G401 (cell line): Measurements from ENCODE around the gene PTPN20. TPM values are rescaled to one million over a fixed set of nuclear protein-coding genes. Genes with fewer than 3 reads are reported as not detected.
"Not testable (repeated sequence)": the region's sequence is repeated elsewhere in the genome, so short reads cannot be mapped to it uniquely, and the experiment has no call there.

Source experiments
- DNase-seq: peaks from one replicate; pipeline ENCODE4 v3.0.0-alpha.2; 2015; ENCODE audit warnings: low spot score
- in situ Hi-C: cut with HindIII; loops from 2 replicates; pipeline ENCODE4 v1.10.0; 2016; ENCODE audit warnings: low sequenced_read_pairs, mixed read lengths
- total RNA-seq: library from RNA; depleted of rRNA; stranded (reverse); fragments of >200 nt; shearing (Covaris generic); gene quantifications from 2 replicates; pipeline ENCODE4 v1.2.3, GENCODE V29; 2014; rRNA removed

The PTPN20 gene, protein sequence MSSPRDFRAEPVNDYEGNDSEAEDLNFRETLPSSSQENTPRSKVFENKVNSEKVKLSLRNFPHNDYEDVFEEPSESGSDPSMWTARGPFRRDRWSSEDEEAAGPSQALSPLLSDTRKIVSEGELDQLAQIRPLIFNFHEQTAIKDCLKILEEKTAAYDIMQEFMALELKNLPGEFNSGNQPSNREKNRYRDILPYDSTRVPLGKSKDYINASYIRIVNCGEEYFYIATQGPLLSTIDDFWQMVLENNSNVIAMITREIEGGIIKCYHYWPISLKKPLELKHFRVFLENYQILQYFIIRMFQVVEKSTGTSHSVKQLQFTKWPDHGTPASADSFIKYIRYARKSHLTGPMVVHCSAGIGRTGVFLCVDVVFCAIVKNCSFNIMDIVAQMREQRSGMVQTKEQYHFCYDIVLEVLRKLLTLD
- not detected in 2 replicates for total RNA-seq

GRCh38 chr10:46911144-46911876 is at the start of gene PTPN20:
Gene PTPN20, plus strand, starts transcription at chr10:46911428. Its CDS starts 21,072 bp downstream, at chr10:46932500.
- in situ Hi-C loops: not testable (repeated sequence)
- peak; percentile 54 for DNase-seq

DNA sequence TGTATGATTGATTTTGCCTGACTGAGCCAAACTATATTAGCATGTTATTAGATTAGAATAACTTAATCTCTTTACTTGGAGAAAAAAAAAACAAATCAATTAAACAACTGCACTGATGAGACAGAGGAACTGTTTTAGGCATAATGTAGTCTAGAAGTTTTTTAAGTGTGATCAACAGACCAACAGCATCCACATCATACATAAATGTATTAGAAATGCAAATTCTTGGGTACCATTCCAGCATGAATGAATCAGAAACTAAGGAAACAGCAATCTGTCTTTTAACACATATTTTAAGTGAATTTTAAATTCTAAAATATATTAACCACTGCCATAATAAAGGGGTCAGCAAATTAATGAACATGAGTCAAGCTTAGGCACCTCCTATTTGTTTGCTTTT is 41.5 kb upstream of the PTPN20 start:
- in situ Hi-C loops, DNase-seq: not testable (repeated sequence)

GRCh38 chr10:46871583-46871982 is 39.6 kb upstream of the PTPN20 start:
- in situ Hi-C loops, DNase-seq: not testable (repeated sequence)

DNA sequence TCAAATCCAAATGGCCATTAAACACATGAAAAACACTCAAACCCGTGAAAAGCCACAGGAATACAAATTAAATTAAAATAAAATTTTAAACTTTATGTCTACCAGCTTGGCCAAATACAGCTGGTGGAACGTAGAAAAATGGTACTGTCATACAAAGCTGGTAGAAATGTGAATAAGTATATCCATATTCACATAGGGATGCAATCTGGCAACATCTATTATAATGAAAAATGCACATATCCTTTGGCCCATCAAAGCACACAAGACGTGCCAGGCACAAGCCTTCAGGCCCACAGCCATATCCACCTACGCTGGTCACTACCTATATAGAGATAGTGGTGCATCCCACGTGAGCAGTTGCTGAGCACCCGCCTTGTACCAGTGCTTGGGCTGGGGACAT is 35.9 kb upstream of the PTPN20 start:
- in situ Hi-C loops, DNase-seq: not testable (repeated sequence)

GRCh38 chr10:46876773-46877172 is 34.5 kb upstream of the PTPN20 start:
- in situ Hi-C loops: not testable (repeated sequence)

GRCh38 chr10:46878761-46879160 is 32.5 kb upstream of the PTPN20 start:
- in situ Hi-C loops: not testable (repeated sequence)
- DNase-seq: peak; percentile 92

More at GRCh38 chr10:46876773-46877172, 34.5 kb upstream of the PTPN20 start:
- not testable (repeated sequence) for DNase-seq

- DNase-seq: peak; percentile 89
- in situ Hi-C loops: not testable (repeated sequence)
Observed at GRCh38 chr10:46890813-46891611, 20.2 kb upstream of the PTPN20 start.

- in situ Hi-C loops: not testable (repeated sequence)
Observed at GRCh38 chr10:46896762-46897692, 14.2 kb upstream of the PTPN20 start.

DNA sequence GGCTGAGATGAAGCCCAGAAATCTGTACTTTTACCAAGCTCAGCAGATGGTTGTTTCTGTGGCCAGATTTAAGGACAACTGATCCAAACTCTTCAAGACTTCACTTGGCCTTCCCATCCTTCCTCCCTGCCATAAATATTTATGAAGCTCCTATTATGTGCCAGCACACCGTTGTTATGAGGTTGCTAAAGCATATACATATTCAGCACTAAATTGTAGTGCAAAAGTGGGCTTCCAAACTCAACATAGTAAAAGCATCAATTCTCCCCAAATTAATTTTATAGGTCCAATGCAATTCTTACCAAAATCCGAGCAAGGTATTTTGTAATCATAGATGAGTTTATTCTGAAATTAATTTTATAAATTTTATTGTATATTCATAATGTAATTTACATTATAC is 10.0 kb upstream of the PTPN20 start:
- in situ Hi-C loops, DNase-seq: not testable (repeated sequence)

More at GRCh38 chr10:46896762-46897692, 14.2 kb upstream of the PTPN20 start:
- not testable (repeated sequence) for DNase-seq

- DNase-seq, in situ Hi-C loops: not testable (repeated sequence)
Observed at GRCh38 chr10:46903874-46904273, 7.4 kb upstream of the PTPN20 start.

DNA sequence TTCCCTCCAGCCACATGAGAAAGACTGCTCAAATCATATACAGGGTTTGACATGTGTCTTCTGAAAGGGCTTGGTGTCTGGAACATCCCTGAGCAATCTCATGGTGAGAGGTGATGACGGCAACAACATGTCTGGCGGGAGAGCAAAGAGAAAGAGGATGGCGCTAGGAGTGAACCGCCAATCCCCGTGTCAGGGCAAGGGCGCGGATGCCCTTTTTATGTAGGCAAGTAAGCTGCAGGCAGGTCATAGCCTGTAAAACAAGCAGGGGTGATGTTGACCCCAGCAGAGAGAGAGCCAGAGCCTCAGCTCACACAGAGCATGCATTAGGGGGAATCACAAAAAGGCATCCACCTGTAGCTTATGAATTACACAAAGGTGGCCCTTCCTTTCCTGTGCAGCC is 4.9 kb upstream of the PTPN20 start:
- DNase-seq, in situ Hi-C loops: not testable (repeated sequence)

DNA sequence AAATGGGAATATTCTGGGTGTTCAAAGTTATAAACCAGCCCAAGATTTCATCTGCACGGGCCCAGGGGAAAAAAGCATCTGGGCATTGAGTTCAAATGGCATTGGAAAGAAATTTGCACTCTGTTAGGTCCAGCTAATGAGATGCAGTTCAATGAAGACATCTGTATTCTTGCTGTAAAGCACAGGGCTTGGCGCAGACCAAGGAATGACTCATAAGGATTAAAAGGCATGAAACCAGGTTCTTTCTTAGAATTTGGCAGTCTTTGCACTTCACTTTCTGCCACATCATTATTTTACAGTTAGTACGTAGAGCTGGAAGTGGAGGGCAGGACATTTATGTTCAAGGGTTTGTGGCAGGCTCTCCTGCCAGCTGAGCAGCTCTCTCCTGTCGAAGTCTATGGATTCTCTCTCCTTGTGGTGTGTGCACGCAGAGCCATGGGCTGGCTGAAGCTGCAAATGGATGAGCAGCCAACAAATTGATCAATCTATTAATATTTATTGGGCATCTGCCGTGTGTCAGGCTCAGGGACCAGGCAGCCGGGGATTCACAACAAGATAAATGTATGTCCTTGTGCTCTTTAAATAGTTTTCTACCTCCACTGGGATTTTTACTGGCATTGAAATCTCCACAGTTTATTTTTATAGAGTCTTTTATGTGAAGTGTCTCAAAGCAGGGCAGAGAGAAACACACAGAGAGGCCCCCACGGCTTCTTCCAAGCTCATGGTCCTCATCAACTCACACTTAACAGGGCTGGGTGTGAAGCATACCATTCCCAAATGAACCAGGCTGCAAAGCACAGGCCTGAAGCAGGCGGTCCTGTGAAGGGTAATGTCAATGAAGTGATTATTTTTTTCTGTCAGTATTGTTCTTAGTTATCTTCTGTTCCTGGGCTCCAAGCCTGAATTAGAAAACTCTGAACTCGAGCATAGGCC is 3.8 kb upstream of the PTPN20 start:
- DNase-seq, in situ Hi-C loops: not testable (repeated sequence)

- DNase-seq, in situ Hi-C loops: not testable (repeated sequence)
Observed at GRCh38 chr10:46922498-46922897, 11.3 kb downstream of the PTPN20 start.

GRCh38 chr10:46925156-46925555 is 13.9 kb downstream of the PTPN20 start:
- DNase-seq, in situ Hi-C loops: not testable (repeated sequence)

DNA sequence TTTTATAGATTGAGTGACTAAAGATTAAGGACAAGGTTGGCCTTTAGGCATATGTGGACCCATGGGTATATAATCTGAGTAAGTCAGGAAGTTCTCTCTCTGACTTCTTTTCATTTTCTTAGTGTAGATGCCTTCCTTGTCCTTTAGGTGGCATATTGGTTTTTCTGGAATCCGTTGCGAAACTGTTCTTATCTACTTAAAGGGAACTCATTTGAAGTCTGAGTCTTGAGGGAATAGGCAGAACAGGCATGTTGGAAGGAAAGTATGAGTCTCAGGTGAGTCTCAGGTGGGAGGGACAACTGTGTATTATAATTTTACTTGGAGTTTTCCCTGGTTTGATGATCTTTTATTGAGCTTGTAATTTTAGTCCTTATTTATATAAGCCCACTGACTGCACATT is 14.6 kb downstream of the PTPN20 start:
- DNase-seq, in situ Hi-C loops: not testable (repeated sequence)

GRCh38 chr10:46928810-46929209 is 17.6 kb downstream of the PTPN20 start:
- DNase-seq, in situ Hi-C loops: not testable (repeated sequence)

- in situ Hi-C loops, DNase-seq: not testable (repeated sequence)
Observed at GRCh38 chr10:46932383-46932782, 21.2 kb downstream of the PTPN20 start.
